ENCODE results near the gene CPNE6.

CPNE6 gene

DNA sequence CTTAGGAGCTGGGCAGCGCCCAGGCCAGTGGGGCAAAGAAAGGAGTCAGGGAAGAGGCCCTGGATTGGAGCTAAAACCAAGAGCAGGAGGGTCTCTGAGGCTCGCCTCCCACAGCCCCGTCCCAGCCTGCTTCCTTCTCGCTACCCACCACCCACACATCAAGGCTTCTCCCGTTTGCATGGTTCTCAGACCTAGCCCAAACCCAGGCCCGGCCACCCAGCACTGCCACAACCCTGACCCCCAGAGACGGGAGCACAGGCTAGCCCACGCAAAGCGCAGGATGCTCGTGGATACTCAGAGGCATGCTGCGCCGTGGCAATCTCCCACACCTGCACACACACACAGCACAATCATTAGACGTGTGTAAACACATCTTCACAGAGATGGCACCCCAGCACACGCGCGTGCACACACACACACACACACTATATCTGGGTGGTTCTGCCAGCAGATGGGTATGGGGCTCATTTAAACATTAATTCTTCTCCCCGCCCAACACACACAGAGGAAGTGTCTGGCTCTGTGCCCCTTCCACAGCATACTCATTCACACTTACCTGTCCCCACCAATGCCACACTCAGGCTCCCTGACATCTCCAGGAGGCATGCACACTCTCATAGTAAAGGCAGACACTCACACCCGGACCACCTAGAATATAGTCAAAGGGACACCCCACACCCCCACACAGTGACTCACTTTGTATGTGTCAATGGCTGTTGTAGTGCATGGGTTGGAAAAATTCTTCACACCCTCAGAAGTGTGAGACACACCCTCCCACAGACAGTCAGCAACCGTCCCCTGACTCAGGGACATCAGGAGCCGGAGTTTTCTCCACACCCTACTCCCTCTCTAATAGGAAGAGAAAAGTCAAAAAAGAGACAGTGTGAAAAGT, 18.5 kb upstream of the CPNE6 start:
- TF ChIP-seq, protein P1, sequence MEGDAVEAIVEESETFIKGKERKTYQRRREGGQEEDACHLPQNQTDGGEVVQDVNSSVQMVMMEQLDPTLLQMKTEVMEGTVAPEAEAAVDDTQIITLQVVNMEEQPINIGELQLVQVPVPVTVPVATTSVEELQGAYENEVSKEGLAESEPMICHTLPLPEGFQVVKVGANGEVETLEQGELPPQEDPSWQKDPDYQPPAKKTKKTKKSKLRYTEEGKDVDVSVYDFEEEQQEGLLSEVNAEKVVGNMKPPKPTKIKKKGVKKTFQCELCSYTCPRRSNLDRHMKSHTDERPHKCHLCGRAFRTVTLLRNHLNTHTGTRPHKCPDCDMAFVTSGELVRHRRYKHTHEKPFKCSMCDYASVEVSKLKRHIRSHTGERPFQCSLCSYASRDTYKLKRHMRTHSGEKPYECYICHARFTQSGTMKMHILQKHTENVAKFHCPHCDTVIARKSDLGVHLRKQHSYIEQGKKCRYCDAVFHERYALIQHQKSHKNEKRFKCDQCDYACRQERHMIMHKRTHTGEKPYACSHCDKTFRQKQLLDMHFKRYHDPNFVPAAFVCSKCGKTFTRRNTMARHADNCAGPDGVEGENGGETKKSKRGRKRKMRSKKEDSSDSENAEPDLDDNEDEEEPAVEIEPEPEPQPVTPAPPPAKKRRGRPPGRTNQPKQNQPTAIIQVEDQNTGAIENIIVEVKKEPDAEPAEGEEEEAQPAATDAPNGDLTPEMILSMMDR (IDR thresholded peaks at IDR 0.05; ENCODE audit: low read depth, low read length): no peak
- H3K4me3 ChIP-seq (ENCODE audit: low read depth, low read length): no peak overlapping the region; the same call in 1 of the 2 replicates

DNA sequence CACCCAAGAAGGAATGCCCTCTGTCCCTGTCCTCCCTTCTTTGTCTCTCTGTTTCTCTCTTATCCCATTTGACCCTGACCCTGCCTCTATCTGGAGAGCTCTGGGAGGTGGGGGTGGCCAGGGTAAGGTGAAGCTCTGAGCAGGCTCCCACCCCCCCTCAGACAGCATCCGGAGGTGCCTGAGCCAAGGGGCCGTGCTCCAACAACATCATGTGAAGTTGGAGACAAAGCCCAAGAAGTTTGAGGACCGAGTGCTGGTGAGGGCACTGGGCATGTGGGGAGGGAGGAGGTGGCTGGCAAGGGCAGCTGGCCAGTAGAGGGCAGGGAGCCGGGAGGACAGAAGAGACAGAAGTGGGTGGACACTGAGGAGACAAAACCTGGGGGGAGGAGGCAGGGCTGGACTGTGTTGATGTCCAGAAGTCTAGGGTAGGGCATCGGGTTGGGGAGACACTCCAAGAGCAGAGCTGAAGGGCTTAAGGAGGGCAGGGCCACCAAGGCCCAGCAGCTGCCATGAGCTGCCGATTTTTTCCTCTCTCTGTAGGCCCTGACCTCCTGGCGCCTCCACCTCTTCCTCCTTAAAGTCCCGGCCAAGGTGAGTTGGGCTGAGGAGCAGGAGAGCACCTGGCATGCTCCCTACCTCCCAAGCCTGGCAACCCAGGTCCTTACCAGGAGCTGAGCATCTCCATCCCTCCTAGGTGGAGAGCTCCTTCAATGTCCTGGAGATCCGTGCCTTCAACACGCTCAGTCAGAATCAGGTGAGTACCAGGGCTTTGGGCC, 17.6 kb upstream of the CPNE6 start:
- TF ChIP-seq, protein P1 (IDR thresholded peaks at IDR 0.05; ENCODE audit: low read depth, low read length): no peak
- no peak overlapping the region for H3K4me3 ChIP-seq (ENCODE audit: low read depth, low read length)

DNA sequence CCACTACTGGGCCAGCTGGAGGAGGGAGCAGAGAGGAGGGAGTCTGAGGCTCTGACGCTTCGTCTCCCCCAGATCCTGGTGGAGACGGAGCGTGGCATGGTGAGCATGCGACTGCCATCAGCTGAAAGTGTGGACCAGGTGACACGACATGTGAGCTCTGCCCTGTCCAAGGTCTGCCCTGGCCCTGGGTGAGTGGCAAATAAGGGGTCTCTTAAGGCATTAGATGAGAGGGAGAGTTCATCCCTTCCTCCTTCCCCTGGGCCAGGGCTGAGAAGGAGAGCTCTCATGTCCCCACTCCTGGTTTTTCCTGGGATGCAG, 17.1 kb upstream of the CPNE6 start:
- TF ChIP-seq, protein P1 (IDR thresholded peaks at IDR 0.05; ENCODE audit: low read depth, low read length): no peak
- H3K4me3 ChIP-seq (ENCODE audit: low read depth, low read length): no peak overlapping the region

DNA sequence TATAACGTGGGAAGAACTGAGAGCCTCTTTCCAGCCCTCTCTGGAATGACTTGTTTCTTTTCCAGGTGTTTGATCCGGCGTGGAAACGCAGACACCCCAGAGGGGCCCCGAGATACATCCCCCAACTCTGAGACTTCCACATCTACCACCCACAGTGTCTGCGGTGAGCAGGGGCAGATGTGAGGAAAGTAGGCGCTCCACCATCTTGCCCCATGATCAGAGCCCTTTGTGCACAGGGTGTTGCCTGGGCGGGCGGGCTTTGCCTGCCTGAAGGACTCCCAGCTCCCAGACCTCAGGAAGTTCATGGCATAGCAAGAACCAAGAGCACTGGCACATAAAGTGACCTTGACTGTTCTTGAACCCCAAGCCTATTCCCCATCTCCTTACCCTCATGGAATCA, 16.7 kb upstream of the CPNE6 start:
- TF ChIP-seq, protein P1 (IDR thresholded peaks at IDR 0.05; ENCODE audit: low read depth, low read length): no peak
- H3K4me3 ChIP-seq (ENCODE audit: low read depth, low read length): no peak overlapping the region

DNA sequence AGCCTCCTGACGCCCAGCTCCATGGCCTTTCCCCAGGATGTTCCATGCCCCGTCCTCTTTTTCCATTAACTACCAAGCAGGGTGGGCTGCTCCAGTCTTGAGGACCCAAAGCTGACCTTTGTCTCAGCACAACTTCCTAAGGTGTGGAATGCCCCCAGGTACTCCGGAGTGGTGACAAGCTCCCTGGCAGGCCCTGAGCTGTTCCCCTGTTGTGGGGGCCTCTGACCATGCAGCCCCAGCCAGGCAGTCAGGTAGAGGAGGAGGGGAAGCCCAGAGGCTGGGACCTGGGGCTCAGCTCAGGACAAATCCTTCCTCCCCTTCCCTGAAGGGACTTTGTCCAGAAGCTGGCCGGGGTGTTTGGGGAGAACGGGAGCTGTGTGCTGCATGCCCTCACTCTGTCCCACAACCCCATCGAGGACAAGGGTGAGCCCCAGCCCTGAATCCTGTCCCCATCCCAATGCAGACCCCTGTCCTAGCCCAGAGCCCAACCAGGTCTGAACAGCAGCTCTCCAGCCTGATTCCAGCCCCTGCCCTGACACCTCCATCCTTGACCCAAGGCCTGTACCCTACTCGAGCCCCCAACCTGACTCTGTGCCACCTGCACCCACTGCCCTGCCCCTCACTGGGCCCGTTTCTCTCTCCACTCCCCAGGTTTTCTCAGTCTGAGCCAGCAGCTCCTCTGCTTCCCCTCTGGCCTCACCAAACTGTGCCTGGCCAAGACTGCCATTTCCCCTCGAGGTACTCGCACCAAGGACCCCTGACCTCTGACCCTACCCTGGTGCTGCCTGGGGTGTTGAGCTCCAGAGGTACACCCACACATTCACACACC, 15.2 kb upstream of the CPNE6 start:
- TF ChIP-seq, protein P1 (IDR thresholded peaks at IDR 0.05; ENCODE audit: low read depth, low read length): no peak
- no peak overlapping the region for H3K4me3 ChIP-seq (ENCODE audit: low read depth, low read length)

DNA sequence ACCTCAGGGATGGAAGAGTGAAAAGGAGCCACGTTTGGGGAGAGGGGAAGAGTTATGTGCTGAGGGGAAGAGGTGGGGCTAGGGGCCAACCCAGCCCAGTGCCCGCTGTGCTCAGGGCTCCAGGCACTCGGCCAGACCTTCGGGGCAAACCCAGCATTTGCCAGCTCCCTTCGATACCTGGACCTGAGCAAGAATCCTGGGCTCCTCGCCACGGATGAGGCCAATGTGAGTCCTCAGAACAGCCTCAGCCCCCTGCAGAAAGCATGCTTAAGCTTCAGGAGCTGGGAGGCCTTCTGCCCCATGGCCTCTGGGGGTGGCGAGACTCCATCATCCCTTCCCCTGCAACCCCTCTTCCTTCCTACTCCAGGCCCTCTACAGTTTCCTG, 14.6 kb upstream of the CPNE6 start:
- no peak overlapping the region for H3K4me3 ChIP-seq (ENCODE audit: low read depth, low read length)
- TF ChIP-seq, protein P1 (IDR thresholded peaks at IDR 0.05; ENCODE audit: low read depth, low read length): no peak

All from WI38 (cell line).